Amniotic stem cell (primary cell): ENCODE data around the gene MED16.

Experiments
- DNase-seq: peaks from one replicate; lab custom pipeline; 2025; lab: John Stamatoyannopoulos, UW

Gene MED16

GRCh38 chr19:871446-872265 lies 21.3 kb downstream of the MED16 start:
- no peak for DNase-seq

GRCh38 chr19:870963-871401 lies 22.0 kb downstream of the MED16 start:
- DNase-seq: no peak

- no peak for DNase-seq
These were observed 22.7 kb downstream of the MED16 start for GRCh38 chr19:870314-870713.

- peak; percentile 90 for DNase-seq
These were observed 23.5 kb downstream of the MED16 start for GRCh38 chr19:869245-870177.

GRCh38 chr19:868458-869244 lies 24.3 kb downstream of the MED16 start:
- no peak for DNase-seq

- DNase-seq: no peak
These were observed 25.0 kb downstream of the MED16 start for GRCh38 chr19:867855-868457.

- no peak for DNase-seq
These were observed 25.6 kb downstream of the MED16 start for GRCh38 chr19:867301-867793.

- DNase-seq: no peak
These were observed 26.2 kb downstream of the MED16 start for GRCh38 chr19:866769-867300.

- no peak for DNase-seq
These were observed 29.7 kb downstream of the MED16 start for GRCh38 chr19:863315-863620.

- no peak for DNase-seq
These were observed 30.2 kb downstream of the MED16 start for GRCh38 chr19:862581-863314.

- DNase-seq: no peak
These were observed 31.0 kb downstream of the MED16 start for GRCh38 chr19:861756-862580.

GRCh38 chr19:861141-861755 lies 31.7 kb downstream of the MED16 start:
- no peak for DNase-seq

GRCh38 chr19:858868-859843 lies 33.8 kb downstream of the MED16 start, which contains the start of gene CFD:
TSS of gene CFD (plus strand) at chr19:859664. CDS start at chr19:859690, 26 bp downstream.
- DNase-seq: no peak

GRCh38 chr19:858284-858683 lies 34.7 kb downstream of the MED16 start:
- no peak for DNase-seq

GRCh38 chr19:855566-856120 lies 37.3 kb downstream of the MED16 start:
- no peak for DNase-seq

- DNase-seq: no peak
These were observed 37.8 kb downstream of the MED16 start for GRCh38 chr19:855142-855541.

- DNase-seq: no peak
These were observed 38.4 kb downstream of the MED16 start for GRCh38 chr19:854549-854948.
